ENCODE measurements around the gene MSH2.

DNA sequence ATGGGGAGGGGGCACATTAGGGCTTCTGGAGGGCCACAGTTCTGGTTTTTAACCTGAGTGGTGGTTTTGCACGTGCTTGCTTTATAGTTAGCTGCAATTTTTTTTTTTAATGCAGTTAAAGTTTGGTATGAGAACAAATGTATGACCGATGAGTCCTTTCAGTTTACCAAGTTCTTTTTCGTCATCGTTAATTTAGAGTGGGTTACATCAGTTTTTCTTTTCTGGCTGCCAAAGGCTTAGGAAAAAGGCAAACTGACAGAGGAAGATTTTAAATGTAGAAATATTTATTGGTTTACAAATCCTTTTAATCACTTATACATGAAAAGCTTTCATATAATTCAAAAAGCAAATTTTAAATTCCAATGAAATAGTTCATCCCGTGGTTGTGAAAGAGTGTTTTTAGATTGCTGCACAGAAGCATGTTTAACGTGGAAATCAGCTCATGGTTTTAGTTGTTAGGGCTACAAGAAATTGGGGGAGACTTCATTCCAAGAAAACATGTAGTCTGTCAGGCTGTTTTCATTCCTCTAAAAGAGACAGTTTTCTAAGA is 82.9 kb downstream of the MSH2 start:
- TF ChIP-seq POLR2AphosphoS5 (IDR thresholded peaks at IDR 0.05; ENCODE audit: low read depth, low read length) (no peak), REST (IDR thresholded peaks at IDR 0.05; ENCODE audit: insufficient read depth in 1 of 2, low read depth in 2 of 2, low read length in 2 of 2) (no peak), TAF1 (IDR thresholded peaks at IDR 0.05; ENCODE audit: borderline replicate concordance, insufficient read depth, low read length) (no peak), SIN3A (IDR thresholded peaks at IDR 0.05; ENCODE audit: borderline replicate concordance, insufficient read depth, low read length) (no peak)

All from PFSK-1 (cell line).